HG03354 (cell line): Measurements from ENCODE around the gene SLC34A3.

Source experiments
- ATAC-seq: cut with Tn5 transposase; IDR thresholded peaks from one replicate; pipeline ENCODE4 v1.9.1; 2021; ENCODE audit warnings: mild to moderate bottlenecking; ENCODE audit not compliant: unreplicated experiment, poor library complexity, severe bottlenecking

The SLC34A3 gene

GRCh38 chr9:137272241-137273094 is 41.8 kb downstream of the SLC34A3 start:
- no peak for ATAC-seq

- ATAC-seq, result no peak
Measured at GRCh38 chr9:137273095-137273490, 42.4 kb downstream of the SLC34A3 start.

- no peak for ATAC-seq
Measured at GRCh38 chr9:137273611-137274320, 43.1 kb downstream of the SLC34A3 start.

- no peak for ATAC-seq
Measured at GRCh38 chr9:137275203-137275587, 44.5 kb downstream of the SLC34A3 start.

- no peak for ATAC-seq
Measured at GRCh38 chr9:137275588-137276472, 45.1 kb downstream of the SLC34A3 start.

GRCh38 chr9:137276473-137277328 is 46.0 kb downstream of the SLC34A3 start:
- ATAC-seq, result peak; percentile 8

GRCh38 chr9:137277329-137278041 is 46.8 kb downstream of the SLC34A3 start, which contains the start of gene TOR4A:
Gene TOR4A (plus strand): TSS chr9:137277726. CDS start chr9:137278690, 964 bp downstream.
- ATAC-seq, result peak; percentile 79

GRCh38 chr9:137278061-137278701 is 47.5 kb downstream of the SLC34A3 start:
- ATAC-seq, result no peak

GRCh38 chr9:137278721-137279711 is 48.3 kb downstream of the SLC34A3 start:
- no peak for ATAC-seq

GRCh38 chr9:137279741-137280473 is 49.2 kb downstream of the SLC34A3 start:
- no peak for ATAC-seq

GRCh38 chr9:137280474-137281344 is 50.0 kb downstream of the SLC34A3 start:
- ATAC-seq, result no peak

GRCh38 chr9:137281345-137282116 is 50.8 kb downstream of the SLC34A3 start:
- ATAC-seq, result no peak
